GM06990 (cell line): Measurements from ENCODE around the gene CNN1.

Experiments
- DNase-seq: peaks from one replicate; pipeline ENCODE4 v3.0.0-alpha.2; 2011; ENCODE audit not compliant: insufficient read length; ENCODE audit errors: extremely low read depth
- H3K27me3 ChIP-seq: replicated peaks from 2 replicates; pipeline ENCODE4 v1.6.0; 2011; ENCODE audit warnings: low read length; ENCODE audit not compliant: control insufficient read depth, insufficient read depth
- H3K36me3 ChIP-seq: 2 replicates; pipeline ENCODE4 v1.5.1; 2011; ENCODE audit warnings: low read length; ENCODE audit not compliant: control insufficient read depth, insufficient read depth
- H3K4me3 ChIP-seq: replicated peaks from 2 replicates; pipeline ENCODE4 v1.5.1; 2011; ENCODE audit warnings: low read depth, mild to moderate bottlenecking, control low read depth, low read length
- TF ChIP-seq, protein P1 (sequence below): IDR thresholded peaks from 2 replicates; pipeline ENCODE4 v1.5.1; 2011; ENCODE audit warnings: low read length, control low read depth, mild to moderate bottlenecking, inconsistent platforms; ENCODE audit not compliant: insufficient read depth, poor library complexity, severe bottlenecking

Gene CNN1

DNA sequence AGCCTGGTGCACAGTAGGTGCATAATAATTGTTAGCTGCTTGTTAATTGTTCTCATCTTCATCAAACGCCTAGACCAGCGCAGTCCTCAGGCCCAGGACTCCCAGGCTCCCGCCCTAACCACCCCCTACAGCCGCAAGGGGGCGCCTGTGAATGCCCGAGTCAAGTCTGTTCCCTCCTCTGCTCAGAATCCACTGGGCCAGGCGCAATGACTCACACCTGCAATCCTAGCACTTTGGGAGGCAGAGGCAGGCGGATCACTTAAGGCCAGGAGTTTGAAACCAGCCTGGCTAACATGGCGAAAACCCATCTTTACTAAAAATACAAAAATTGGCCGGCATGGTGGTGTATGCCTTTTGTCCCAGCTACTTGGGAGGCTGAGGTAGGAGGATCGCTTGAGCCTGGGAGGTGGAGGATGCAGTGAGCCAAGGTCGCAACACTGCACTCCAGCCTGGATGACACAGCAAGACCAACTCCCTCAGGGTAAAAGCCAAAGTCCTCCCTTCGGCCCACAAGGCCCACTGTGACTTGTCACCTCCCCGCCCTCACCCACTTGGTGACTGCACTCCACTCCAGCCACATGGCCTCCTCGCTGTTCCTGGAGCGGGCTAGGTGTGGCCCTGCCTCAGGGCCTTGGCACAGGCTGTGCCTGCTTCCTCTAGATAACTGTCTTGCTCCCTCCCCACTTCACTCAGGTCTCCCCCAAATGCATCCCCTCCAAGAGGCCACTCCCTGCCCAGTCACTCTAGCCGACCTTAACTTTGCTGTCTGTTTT lies 42.1 kb upstream of the CNN1 start:
- Histone ChIP-seq H3K36me3 (peaks cover 13% of the 10 kb centered on the region), H3K4me3 (no peak overlapping the region), H3K27me3 (no peaks in the 10 kb centered on the region)
- DNase-seq, result peak; percentile 56
- TF ChIP-seq, protein P1, sequence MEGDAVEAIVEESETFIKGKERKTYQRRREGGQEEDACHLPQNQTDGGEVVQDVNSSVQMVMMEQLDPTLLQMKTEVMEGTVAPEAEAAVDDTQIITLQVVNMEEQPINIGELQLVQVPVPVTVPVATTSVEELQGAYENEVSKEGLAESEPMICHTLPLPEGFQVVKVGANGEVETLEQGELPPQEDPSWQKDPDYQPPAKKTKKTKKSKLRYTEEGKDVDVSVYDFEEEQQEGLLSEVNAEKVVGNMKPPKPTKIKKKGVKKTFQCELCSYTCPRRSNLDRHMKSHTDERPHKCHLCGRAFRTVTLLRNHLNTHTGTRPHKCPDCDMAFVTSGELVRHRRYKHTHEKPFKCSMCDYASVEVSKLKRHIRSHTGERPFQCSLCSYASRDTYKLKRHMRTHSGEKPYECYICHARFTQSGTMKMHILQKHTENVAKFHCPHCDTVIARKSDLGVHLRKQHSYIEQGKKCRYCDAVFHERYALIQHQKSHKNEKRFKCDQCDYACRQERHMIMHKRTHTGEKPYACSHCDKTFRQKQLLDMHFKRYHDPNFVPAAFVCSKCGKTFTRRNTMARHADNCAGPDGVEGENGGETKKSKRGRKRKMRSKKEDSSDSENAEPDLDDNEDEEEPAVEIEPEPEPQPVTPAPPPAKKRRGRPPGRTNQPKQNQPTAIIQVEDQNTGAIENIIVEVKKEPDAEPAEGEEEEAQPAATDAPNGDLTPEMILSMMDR, result peak; percentile 87

DNA sequence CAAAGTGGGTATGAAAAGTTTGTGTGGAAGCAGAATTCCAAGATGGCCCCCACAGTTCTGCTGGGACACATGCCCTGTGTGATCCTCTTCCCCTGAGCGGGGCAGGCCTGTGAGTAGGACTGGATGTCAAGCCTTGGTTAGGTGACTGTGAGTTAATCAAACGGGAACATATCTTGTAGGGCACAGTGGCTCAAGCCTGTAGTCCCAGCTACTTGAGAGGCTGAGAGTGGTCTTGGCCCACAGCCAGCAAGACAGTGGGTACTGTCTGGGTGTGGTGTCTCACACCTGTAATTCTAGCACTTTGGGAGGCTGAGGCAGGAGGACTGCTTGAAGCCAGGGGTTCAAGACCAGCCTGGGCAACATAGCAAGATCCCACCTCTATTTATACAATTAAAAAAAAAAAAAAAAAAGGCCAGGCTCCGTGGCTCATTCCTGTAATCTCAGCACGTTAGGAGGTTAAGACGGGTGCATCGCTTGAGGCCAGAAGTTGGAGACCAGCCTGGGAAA lies 39.4 kb upstream of the CNN1 start:
- no peak for DNase-seq
- TF ChIP-seq, protein P1, result no peak
- H3K4me3 ChIP-seq, result no peak overlapping the region
- no peaks in the 10 kb centered on the region for H3K27me3 ChIP-seq
- H3K36me3 ChIP-seq, result peaks cover 16% of the 10 kb centered on the region

DNA sequence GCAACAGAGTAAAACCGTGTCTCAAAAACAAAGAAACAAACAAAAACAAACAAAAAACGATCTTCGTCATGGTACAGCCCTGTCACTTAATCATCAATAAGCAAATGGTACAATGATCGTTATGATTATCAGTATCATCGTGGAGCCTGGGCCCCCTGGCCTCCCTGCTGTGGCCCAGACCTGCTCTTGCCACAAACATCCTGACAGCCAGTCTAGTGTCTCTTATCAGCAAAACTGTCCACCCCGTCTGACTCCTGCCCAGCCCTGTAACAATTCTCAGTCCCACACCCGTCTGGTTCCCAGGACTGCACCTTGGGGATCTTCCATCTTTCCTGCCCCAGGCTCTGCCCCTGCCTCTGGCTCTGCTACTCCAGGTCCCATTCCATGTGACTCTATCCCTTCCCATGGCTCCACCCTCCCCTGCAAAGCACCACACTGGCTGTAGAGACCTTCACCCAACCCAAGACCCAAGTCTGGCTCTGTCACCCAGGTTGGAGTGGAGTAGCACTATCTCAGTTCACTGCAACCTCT lies 38.7 kb upstream of the CNN1 start:
- no peaks in the 10 kb centered on the region for H3K27me3 ChIP-seq
- peaks cover 13% of the 10 kb centered on the region for H3K36me3 ChIP-seq
- H3K4me3 ChIP-seq, result no peak overlapping the region
- no peak for DNase-seq
- TF ChIP-seq, protein P1, result no peak

DNA sequence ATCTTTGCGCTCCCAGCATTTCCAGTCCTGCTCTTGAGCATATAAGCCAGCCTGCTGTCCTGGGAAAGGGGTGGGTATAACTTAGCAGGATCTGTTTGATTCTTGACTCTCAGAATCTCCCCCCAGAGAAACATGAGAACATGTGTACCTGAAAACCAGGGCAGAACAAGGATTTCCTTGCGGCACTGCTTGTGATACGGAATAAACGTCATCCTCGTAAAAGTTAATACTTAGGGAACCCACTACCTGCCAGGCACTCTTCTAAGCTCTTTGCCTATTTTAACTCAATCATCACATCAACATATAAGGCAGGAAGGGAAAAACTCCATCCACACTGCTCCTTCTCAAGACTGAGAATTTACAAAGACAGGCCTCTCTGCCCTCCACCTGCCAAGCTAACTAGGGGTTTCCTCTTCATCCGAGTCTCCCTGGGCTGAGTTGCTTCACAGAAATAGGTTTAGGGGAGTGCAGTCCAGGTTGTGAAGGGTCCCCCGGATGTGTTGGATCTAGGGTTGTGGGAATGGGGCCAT lies 34.1 kb upstream of the CNN1 start:
- peak overlapping the region; percentile 83 for H3K4me3 ChIP-seq
- H3K27me3 ChIP-seq, result no peaks in the 10 kb centered on the region
- TF ChIP-seq, protein P1, result no peak
- H3K36me3 ChIP-seq, result peaks cover 3% of the 10 kb centered on the region
- no peak for DNase-seq

DNA sequence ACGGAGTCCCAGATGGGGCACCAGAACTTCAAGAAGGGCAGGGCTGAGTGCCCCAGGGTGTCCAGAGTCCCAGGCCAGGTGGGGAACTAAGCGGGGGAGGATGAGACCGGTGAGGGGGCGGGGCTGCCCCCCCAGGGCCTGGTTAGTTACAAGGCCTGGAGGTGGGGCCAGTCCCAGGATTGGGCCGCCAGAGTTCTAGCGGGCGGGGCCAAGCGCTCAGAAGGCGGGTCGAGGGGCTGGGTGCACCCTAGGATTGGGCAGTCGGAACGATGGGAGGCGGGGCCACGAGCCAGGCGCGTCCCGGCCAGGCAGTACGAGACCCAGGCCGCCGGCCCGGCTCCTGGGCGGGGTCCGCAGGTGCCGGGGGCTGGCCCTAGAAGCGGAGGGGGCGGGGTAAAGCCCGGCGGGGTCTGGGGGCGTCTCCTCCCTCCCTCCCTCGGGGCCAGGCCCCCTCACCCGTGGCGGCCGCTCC lies 33.6 kb upstream of the CNN1 start:
- H3K4me3 ChIP-seq, result peak overlapping the region; percentile 83
- H3K27me3 ChIP-seq, result no peaks in the 10 kb centered on the region
- peaks cover 3% of the 10 kb centered on the region for H3K36me3 ChIP-seq
- DNase-seq, result peak; percentile 97
- TF ChIP-seq, protein P1, result no peak
